Hematopoietic multipotent progenitor cell treated with erythropoietin and hydrocortisone succinate and interleukin-3 and kit ligand, for 17 days (in vitro differentiated cells): Measurements from ENCODE around the gene MALL.
A peak's percentile ranks its signal among the peaks of the same experiment; 100 is the strongest.
"Not testable (repeated sequence)": the region's sequence is repeated elsewhere in the genome, so short reads cannot be mapped to it uniquely, and the experiment has no call there.

Experiments used
- DNase-seq: peaks from one replicate; pipeline ENCODE4 v3.0.0-alpha.2; 2015; ENCODE audit warnings: low spot score

Gene MALL

GRCh38 chr2:110097506-110098220 is 18.0 kb downstream of the MALL start:
- no peak for DNase-seq

- DNase-seq: no peak
Observed at GRCh38 chr2:110095994-110096633, 19.5 kb downstream of the MALL start.

- DNase-seq: not testable (repeated sequence)
Observed at GRCh38 chr2:110094884-110095534, 20.6 kb downstream of the MALL start.

DNA sequence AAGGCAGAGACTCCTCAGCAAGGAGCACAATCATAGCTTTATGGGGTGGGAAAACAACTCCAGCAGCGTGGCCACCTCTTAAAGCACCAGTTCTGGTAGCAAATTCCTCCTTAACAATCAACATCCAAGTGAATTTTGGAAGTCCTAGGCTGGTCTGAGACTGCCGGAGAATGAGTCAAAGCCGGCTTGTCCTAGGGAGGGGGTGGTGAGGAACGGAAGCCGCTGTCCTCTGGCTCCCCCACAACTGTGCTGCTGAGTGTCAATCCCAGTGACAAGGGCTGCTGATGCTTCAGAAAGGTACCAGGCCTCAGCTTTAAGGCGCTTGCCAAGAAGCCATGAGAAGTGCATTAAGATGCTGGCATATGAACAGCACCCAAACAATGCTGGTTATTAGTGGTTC is 21.7 kb downstream of the MALL start:
- not testable (repeated sequence) for DNase-seq

- not testable (repeated sequence) for DNase-seq
Observed at GRCh38 chr2:110090164-110090563, 25.5 kb downstream of the MALL start.

DNA sequence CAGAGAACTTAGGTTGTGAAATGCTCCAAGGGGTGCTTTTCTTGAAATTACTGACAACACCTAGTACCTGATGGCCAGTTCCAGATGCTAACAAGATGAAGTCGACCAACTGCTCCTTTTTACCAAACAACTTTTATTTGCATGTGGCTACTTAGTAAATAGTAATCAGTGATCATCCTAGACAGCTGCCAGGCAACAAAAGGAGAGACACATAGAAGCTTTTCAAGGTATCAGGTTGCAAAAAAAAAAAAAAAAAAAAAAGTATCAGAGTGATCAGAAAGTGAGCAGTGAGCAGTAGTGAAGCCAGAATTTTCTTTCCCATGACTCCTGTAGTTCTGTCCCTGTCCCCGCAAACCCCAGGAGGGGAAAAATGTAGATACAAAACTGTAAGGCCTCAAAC is 31.9 kb downstream of the MALL start:
- DNase-seq: not testable (repeated sequence)

- DNase-seq: not testable (repeated sequence)
Observed at GRCh38 chr2:110083162-110083561, 32.5 kb downstream of the MALL start.

DNA sequence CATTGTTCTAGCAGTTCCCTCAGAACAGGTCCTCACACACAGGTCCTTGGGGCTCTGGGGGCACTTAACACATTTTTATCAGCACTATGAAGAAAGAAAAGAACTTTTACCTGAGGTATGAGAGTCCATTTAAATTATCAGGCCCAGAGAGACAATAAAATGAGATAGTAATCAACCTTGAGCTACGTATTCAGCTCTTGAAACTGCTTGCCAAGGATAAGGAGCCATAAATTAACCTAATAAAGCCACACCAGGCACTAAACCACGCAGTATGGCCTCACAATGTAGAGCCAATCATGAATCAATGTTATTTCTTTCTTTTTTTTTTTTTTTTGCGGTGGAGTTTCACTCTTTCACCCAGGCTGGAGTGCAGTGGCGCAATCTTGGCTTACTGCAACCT is 37.5 kb downstream of the MALL start:
- not testable (repeated sequence) for DNase-seq

DNA sequence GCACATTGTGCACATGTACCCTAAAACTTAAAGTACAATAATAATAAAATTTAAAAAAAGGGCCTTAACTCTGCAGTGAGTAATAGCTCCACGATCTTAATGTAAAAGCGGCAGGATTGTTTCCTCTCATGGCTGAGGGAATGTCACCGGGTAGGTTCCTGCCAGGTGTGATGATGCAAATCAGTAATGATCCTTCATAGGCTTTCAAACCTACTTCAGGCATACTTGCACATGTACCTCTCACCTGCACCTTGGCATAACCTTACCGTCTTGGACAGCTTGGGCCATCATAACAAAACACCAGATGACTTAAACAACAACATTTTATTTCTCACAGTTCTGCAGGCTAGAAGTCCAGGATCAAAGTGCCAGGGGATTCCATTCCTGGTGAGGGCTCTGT is 39.7 kb downstream of the MALL start:
- DNase-seq: not testable (repeated sequence)

DNA sequence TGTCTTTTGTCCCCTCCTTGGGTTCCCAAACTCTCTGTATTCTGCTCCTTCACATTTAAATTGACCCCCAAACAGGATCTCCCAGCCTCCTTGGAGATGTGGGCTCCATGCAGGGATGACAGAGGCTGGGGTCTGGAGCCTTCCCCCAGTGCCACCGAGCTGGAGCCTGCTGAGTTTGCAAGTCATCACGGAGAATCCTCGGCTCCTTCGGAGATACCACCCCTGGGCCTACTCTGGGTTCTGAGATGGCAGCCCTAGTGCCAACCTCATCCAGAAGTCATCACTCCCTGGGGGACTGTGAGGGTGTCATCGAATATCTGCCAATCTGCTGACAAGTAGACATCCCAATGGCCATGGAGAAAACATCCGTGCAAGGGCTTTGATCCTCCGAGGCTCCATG is 45.8 kb downstream of the MALL start:
- not testable (repeated sequence) for DNase-seq

DNA sequence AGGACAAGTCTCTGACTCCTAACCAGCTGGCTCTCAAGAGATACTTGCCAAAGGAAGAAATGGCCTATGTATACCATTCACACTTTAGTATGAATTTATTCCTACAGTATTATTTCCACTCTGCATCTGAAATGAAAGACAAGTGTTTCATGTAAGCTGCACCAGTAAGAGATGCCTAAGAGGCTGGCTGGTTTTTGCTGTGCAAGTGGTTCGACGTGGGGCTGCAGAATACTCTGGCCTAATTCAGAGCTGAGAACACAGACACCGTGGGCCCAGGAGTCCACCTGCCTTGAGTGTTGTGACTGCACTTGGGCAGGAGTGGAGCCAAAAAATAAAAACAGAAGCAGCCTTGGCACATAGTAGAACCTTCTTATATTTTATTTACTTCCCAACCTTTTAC is 47.5 kb downstream of the MALL start:
- DNase-seq: not testable (repeated sequence)

DNA sequence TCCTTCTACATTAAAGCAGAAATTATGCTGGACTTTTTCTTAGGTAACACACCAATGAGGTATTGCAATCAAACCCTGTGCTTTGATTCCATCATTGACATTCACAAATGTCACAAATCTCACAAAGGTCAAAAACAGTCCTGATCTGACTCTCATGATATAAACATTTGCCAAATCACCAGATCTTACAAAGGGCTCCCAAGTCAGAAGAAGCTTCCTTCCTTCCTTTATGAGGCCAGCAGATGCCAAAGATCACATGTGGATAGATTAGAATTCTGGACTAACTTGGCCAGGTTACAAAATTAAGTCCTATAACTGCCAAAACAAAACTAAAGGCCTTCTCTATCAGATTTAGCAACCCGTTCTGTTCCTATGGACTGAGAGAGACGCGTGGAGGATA is 53.3 kb downstream of the MALL start:
- not testable (repeated sequence) for DNase-seq

GRCh38 chr2:110060550-110060949 is 55.1 kb downstream of the MALL start:
- not testable (repeated sequence) for DNase-seq

DNA sequence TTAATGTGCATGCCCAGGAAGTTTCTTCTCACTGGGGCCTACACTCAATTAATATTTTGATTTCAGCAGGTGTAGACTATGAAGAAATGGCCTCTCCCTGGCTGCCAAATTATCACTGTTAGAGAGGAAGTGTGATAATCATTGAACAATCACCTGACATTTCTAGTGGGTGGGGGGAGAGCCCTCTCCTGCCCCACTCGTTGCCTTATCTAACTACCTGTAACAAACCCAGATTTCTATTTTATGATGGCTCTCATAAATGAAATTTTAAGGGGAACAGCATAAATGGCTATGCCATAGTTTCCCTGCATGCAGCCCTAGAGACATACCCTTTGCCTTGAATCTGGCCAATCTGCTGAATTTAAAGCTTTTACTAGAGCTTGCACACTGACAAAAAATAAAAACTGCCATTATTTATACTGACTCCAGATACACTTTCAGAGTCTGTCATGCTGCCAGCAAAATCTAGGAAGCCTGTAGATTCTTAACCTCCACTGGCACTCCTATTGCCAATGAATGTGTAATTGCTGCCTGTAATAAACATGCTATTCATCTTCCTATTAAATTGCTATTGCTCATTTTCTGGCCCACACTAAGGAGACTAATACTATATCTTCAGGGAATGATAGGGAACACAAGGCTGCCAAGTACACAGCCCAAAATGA is 55.8 kb downstream of the MALL start:
- not testable (repeated sequence) for DNase-seq

DNA sequence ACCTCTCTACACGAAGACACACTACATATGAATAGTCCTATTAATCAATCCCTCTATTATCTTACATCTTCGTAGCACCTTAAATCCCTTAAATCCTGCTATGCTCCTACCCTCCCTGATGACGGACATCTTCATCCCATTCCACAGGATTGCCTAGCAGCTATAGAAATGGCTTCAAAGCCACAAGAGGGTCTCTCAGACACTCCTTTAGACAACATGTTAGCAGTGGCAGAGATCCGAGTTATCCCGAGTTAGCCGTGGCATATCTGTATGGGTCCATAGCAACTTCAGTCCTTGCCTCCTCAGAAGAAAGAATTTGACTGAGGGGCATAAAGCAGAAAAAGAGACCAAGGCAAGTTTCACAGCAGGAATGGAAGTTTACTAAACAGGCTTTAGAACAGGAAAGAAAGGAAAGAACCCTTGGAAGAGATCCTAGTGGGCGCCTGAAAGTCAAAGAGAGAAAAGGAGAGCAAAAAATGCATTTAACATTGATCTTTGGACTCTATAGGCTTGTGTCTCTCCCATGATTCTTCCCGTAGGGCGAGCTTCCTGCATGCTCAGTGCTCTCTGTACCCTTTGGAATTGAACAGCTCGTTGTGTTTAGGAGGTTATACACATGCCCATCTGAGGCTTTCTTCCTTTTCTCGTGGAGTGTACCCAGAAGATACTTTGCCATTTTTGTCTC is 56.5 kb downstream of the MALL start:
- not testable (repeated sequence) for DNase-seq

DNA sequence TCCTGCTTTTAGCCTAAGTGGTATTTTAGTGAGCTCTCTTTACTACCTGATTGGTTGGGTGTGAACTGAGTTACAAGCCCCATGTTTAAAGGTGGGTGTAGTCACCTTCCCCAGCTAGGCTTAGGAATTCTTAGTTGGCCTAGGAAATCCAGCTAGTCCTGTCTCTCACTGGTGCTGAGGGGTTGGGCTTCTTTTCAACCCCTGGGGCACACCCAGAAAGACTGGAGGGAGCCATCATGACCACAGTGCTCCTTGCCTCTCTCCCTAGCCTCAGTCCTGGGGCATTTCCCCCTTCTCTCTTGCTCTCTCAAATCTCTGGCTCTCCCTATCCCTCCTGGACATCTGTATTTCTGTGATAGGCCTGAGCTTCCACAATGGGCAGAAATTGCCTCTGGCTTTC is 57.6 kb downstream of the MALL start:
- DNase-seq: not testable (repeated sequence)

DNA sequence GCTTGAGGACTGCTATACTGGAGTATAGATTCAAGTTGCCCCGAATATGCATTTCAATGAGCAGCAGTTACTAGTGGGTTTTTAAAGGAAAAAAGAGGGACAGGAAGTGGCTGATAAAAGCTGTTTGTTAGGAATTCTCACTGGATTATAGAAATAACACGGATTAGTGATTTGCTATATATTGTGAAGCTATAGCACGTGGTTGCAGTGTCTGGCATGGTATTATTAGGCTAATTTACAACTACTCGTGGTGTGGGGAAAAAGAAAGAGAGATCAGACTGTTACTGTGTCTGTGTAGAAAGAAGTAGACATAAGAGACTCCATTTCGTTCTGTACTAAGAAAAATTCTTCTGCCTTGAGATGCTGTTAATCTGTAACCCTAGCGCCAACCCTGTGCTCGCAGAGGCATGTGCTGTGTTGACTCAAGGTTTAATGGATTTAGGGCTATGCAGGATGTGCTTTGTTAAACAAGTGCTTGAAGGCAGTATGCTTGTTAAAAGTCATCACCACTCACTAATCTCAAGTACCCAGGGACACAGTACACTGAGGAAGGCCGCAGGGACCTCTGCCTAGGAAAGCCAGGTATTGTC is 59.7 kb downstream of the MALL start:
- DNase-seq: not testable (repeated sequence)

- peak; percentile 0 for DNase-seq
Observed at GRCh38 chr2:110054521-110055407, 60.9 kb downstream of the MALL start.

DNA sequence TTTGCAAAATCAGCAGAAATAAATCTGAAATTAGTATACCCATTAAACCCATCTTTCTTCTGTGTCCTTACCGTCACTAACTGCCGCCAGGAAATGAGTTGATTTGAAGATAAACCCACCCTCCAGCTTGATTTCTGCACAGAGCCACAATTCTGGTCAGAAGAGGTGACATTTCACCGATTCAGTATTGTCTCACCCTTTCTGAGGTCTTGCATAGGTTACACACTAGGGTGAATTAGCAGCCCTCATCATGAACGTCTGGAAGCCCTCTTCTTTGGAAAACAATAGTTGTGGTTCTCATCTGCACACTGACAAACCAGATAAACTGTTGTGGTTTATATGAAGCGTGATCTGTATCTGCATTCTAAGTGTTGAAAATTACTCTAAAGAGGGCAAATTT is 61.9 kb downstream of the MALL start:
- DNase-seq: not testable (repeated sequence)

GRCh38 chr2:110052166-110052565 is 63.5 kb downstream of the MALL start:
- DNase-seq: not testable (repeated sequence)
